ENCODE measurements around the gene TSSC4.

GRCh38 chr11:2443406-2443805 is 42.9 kb downstream of the TSSC4 start:
- no peak for TF ChIP-seq EZH2 (IDR thresholded peaks at IDR 0.05)
- TF ChIP-seq POLR2AphosphoS5 (IDR thresholded peaks at IDR 0.05; ENCODE audit: borderline replicate concordance, low read depth, low read length) = no peak

Data from SK-N-MC (cell line).